ENCODE measurements around the gene MEF2C. TPM values are rescaled to one million over a fixed set of nuclear protein-coding genes. Genes with fewer than 3 reads are reported as not detected.
"Not testable (repeated sequence)": the region's sequence is repeated elsewhere in the genome, so short reads cannot be mapped to it uniquely, and the experiment has no call there.

MEF2C gene
- total and polyA plus RNA-seq, 2 donors (not counting 1 experiment from before 2014, with no cell fraction given): 12.2 to 15.7 TPM

DNA sequence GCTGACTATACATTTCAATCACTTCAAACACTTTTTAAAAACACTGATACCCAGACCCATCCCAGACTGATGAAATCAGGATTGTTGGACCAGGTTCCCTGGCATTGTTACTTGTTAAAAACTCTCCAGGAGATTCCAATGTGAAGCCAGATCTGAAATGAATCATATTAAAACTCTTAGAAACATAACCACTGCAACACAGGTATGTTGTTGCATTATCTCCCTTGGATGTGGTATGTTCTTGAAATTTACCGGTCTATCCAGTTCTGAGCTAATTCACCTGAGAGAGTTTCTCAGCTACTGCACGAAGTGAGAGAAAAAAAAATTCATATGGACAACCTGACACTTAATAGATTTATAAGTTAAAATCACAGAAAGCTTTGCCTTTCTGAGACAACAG lies 21.8 kb downstream of the MEF2C start:
- DNase-seq (ENCODE audit: low read depth in 2 of 2): peak in 1 of 2 donors; percentile 9
- Histone ChIP-seq H4K20me1 (ENCODE audit: control insufficient read depth, extremely low read depth, insufficient read depth, low read length) (no peaks in the 10 kb centered on the region), H3K4me3 (replicated peaks in 1 of 4; ENCODE audit: control extremely low read depth in 1 of 4, insufficient read depth in 1 of 4, low read depth in 3 of 4, low read length in 4 of 4) (no peak overlapping the region), H3K4me1 (ENCODE audit: control insufficient read depth, extremely low read depth, insufficient read depth, low read length) (no peaks in the 10 kb centered on the region), H2AFZ (ENCODE audit: low read length) (no peak overlapping the region), H3K9me3 (ENCODE audit: control insufficient read depth, insufficient read depth, low read depth, low read length) (no peaks in the 10 kb centered on the region), H3K27me3 (ENCODE audit: control insufficient read depth, insufficient read depth, low read length) (no peaks in the 10 kb centered on the region), H3K27ac (ENCODE audit: insufficient read depth, low read length) (no peak overlapping the region), H3K79me2 (ENCODE audit: control insufficient read depth, insufficient read depth, low read length) (no peaks in the 10 kb centered on the region), H3K36me3 (ENCODE audit: control insufficient read depth, insufficient read depth, low read length) (no peaks in the 10 kb centered on the region), H3K9ac (ENCODE audit: insufficient read depth, low read length) (no peak overlapping the region), H3K4me2 (ENCODE audit: extremely low read depth, insufficient read depth, low read length) (no peak overlapping the region)
- no peak for TF ChIP-seq EZH2 (IDR thresholded peaks at IDR 0.05; ENCODE audit: low read length, missing control alignments)
- TF ChIP-seq, protein P1, sequence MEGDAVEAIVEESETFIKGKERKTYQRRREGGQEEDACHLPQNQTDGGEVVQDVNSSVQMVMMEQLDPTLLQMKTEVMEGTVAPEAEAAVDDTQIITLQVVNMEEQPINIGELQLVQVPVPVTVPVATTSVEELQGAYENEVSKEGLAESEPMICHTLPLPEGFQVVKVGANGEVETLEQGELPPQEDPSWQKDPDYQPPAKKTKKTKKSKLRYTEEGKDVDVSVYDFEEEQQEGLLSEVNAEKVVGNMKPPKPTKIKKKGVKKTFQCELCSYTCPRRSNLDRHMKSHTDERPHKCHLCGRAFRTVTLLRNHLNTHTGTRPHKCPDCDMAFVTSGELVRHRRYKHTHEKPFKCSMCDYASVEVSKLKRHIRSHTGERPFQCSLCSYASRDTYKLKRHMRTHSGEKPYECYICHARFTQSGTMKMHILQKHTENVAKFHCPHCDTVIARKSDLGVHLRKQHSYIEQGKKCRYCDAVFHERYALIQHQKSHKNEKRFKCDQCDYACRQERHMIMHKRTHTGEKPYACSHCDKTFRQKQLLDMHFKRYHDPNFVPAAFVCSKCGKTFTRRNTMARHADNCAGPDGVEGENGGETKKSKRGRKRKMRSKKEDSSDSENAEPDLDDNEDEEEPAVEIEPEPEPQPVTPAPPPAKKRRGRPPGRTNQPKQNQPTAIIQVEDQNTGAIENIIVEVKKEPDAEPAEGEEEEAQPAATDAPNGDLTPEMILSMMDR (conservative IDR thresholded peaks at IDR 0.05 in 1 of 2, IDR thresholded peaks at IDR 0.05 in 1 of 2; ENCODE audit: low read depth in 1 of 2, low read length in 2 of 2): no peak

DNA sequence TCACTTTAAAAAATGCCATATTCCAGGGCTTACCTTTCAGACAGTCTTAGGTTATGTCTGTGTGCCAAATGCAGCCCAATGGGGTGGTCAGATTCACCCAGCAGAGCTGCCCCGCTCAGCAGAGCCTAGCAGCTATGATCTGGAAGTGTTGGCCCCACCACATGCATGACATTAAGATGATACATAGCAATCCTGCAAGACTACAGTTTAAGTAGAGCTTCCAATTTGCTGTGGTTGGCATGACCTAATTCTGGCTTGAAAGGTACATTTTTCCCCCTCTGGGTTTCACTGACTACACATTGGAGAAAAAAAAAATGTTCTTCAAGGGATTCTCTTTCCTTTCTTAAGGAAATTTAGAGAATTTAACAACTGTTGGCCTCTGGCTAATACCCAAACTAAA lies 22.5 kb downstream of the MEF2C start:
- H3K4me1 ChIP-seq (ENCODE audit: control insufficient read depth, extremely low read depth, insufficient read depth, low read length): no peaks in the 10 kb centered on the region
- no peak overlapping the region for H2AFZ ChIP-seq (ENCODE audit: low read length)
- no peak for TF ChIP-seq EZH2 (IDR thresholded peaks at IDR 0.05; ENCODE audit: low read length, missing control alignments)
- TF ChIP-seq, protein P1 (conservative IDR thresholded peaks at IDR 0.05 in 1 of 2, IDR thresholded peaks at IDR 0.05 in 1 of 2; ENCODE audit: low read depth in 1 of 2, low read length in 2 of 2): no peak
- H3K4me2 ChIP-seq (ENCODE audit: extremely low read depth, insufficient read depth, low read length): no peak overlapping the region
- peak; percentile 4 to 72 for DNase-seq (ENCODE audit: low read depth in 2 of 2)
- H3K27ac ChIP-seq (ENCODE audit: insufficient read depth, low read length): no peak overlapping the region
- H3K9me3 ChIP-seq (ENCODE audit: control insufficient read depth, insufficient read depth, low read depth, low read length): no peaks in the 10 kb centered on the region
- H3K9ac ChIP-seq (ENCODE audit: insufficient read depth, low read length): no peak overlapping the region
- H3K79me2 ChIP-seq (ENCODE audit: control insufficient read depth, insufficient read depth, low read length): no peaks in the 10 kb centered on the region
- H4K20me1 ChIP-seq (ENCODE audit: control insufficient read depth, extremely low read depth, insufficient read depth, low read length): no peaks in the 10 kb centered on the region
- no peaks in the 10 kb centered on the region for H3K27me3 ChIP-seq (ENCODE audit: control insufficient read depth, insufficient read depth, low read length)
- H3K36me3 ChIP-seq (ENCODE audit: control insufficient read depth, insufficient read depth, low read length): no peaks in the 10 kb centered on the region
- H3K4me3 ChIP-seq (replicated peaks in 1 of 4; ENCODE audit: control extremely low read depth in 1 of 4, insufficient read depth in 1 of 4, low read depth in 3 of 4, low read length in 4 of 4): no peak overlapping the region

DNA sequence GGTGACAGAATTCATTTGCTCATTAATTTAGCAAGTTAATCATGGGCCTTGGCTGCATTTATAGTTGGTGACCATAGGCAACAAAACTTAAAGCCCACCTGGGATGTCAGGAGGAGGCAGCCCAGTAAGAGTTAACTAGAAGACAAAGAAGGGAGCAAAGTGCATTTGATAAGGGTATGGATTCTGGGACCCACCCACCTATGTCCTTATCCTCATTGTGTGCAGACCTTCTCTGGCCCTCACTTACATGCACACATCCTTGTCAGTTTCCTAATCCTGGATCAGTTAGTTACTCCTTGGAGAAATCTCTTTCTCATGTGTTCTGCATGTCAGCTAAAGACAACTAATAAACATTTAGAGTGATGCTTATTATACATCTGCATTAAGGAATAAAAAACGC lies 24.6 kb downstream of the MEF2C start:
- Histone ChIP-seq H2AFZ (ENCODE audit: low read length) (no peak overlapping the region), H3K79me2 (ENCODE audit: control insufficient read depth, insufficient read depth, low read length) (no peaks in the 10 kb centered on the region)
- TF ChIP-seq EZH2 (IDR thresholded peaks at IDR 0.05; ENCODE audit: low read length, missing control alignments): no peak
- TF ChIP-seq, protein P1 (conservative IDR thresholded peaks at IDR 0.05 in 1 of 2, IDR thresholded peaks at IDR 0.05 in 1 of 2; ENCODE audit: low read depth in 1 of 2, low read length in 2 of 2): no peak

DNA sequence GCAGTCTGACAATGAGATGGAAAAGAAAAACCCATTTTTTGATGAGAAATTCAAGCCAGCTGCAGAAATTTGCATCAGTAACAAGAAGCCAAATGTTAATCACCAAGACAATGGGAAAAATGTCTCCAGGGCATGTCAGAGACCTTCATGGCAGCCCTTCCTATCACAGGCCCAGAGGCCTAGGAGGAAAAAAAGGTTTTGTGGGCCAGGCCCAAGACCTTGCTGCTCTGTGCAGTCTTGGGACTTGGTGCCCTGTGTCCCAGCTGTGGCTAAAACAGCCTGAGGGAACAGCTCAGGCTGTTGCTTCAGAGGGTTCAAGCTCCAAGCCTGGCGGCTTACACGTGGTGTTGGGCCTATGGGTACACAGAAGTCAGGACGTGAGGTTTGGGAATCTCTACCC lies 26.6 kb downstream of the MEF2C start:
- not testable (repeated sequence) for H3K79me2 ChIP-seq (ENCODE audit: control insufficient read depth, insufficient read depth, low read length); DNase-seq (ENCODE audit: low read depth in 2 of 2); H3K4me2 ChIP-seq (ENCODE audit: extremely low read depth, insufficient read depth, low read length); H3K9ac ChIP-seq (ENCODE audit: insufficient read depth, low read length); H3K27me3 ChIP-seq (ENCODE audit: control insufficient read depth, insufficient read depth, low read length); H3K36me3 ChIP-seq (ENCODE audit: control insufficient read depth, insufficient read depth, low read length); H3K9me3 ChIP-seq (ENCODE audit: control insufficient read depth, insufficient read depth, low read depth, low read length); H3K4me1 ChIP-seq (ENCODE audit: control insufficient read depth, extremely low read depth, insufficient read depth, low read length); H3K4me3 ChIP-seq (replicated peaks in 1 of 4; ENCODE audit: control extremely low read depth in 1 of 4, insufficient read depth in 1 of 4, low read depth in 3 of 4, low read length in 4 of 4); H2AFZ ChIP-seq (ENCODE audit: low read length); H4K20me1 ChIP-seq (ENCODE audit: control insufficient read depth, extremely low read depth, insufficient read depth, low read length); H3K27ac ChIP-seq (ENCODE audit: insufficient read depth, low read length)

More for the DNA sequence above, 24.6 kb downstream of the MEF2C start:
- Histone ChIP-seq H3K36me3 (ENCODE audit: control insufficient read depth, insufficient read depth, low read length) (no peaks in the 10 kb centered on the region), H3K27me3 (ENCODE audit: control insufficient read depth, insufficient read depth, low read length) (no peaks in the 10 kb centered on the region), H3K4me2 (ENCODE audit: extremely low read depth, insufficient read depth, low read length) (no peak overlapping the region), H3K9ac (ENCODE audit: insufficient read depth, low read length) (no peak overlapping the region), H3K9me3 (ENCODE audit: control insufficient read depth, insufficient read depth, low read depth, low read length) (no peaks in the 10 kb centered on the region), H3K4me1 (ENCODE audit: control insufficient read depth, extremely low read depth, insufficient read depth, low read length) (no peaks in the 10 kb centered on the region), H3K4me3 (replicated peaks in 1 of 4; ENCODE audit: control extremely low read depth in 1 of 4, insufficient read depth in 1 of 4, low read depth in 3 of 4, low read length in 4 of 4) (no peak overlapping the region), H4K20me1 (ENCODE audit: control insufficient read depth, extremely low read depth, insufficient read depth, low read length) (no peaks in the 10 kb centered on the region), H3K27ac (ENCODE audit: insufficient read depth, low read length) (no peak overlapping the region)
- no peak for DNase-seq (ENCODE audit: low read depth in 2 of 2)
